ENCODE measurements around the gene IFNE. TPM values are rescaled to one million over a fixed set of nuclear protein-coding genes. Genes with fewer than 3 reads are reported as not detected.
"Not testable (repeated sequence)": the region's sequence is repeated elsewhere in the genome, so short reads cannot be mapped to it uniquely, and the experiment has no call there.

The IFNE gene
- total RNA-seq, 1 experiment from 2014 or later: not detected

DNA sequence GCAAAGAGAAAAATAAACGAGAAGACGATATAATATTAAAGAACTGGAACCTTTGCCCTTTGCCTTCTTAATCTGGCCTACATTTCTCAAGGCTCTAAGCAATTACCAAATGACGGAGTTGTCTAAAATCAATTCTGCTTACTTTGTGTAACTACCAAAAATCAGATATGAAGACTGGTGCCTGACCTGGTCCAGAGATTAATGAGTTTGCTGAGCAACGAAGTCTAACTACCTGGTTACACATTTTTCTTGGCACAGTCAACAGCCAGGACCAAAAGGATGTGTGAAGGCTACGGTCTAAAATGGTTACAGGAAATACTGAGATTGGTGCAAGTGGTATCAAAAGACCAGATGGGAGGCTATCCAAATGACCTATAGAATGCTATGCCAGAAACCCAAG is 17.8 kb upstream of the IFNE start:
- DNase-seq (ENCODE audit: low spot score): no peak

DNA sequence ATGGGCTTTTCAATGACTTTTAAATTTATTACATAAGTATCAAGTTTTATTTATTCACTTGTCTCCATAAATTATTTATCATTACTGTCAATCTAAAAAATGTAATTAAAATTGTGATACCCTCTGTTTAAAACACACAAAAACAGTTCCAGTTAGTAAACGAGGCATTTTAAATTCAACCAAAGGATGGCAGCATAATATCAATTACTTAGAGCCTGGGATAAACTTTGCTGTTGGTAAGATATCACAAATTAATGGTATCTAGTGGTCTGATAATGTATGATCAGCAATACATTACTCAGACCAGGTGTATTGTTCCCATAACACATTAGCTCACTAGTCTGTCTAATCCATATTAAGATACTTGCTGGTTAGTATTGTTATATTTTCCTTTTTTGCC is 9.6 kb upstream of the IFNE start:
- DNase-seq (ENCODE audit: low spot score): no peak

DNA sequence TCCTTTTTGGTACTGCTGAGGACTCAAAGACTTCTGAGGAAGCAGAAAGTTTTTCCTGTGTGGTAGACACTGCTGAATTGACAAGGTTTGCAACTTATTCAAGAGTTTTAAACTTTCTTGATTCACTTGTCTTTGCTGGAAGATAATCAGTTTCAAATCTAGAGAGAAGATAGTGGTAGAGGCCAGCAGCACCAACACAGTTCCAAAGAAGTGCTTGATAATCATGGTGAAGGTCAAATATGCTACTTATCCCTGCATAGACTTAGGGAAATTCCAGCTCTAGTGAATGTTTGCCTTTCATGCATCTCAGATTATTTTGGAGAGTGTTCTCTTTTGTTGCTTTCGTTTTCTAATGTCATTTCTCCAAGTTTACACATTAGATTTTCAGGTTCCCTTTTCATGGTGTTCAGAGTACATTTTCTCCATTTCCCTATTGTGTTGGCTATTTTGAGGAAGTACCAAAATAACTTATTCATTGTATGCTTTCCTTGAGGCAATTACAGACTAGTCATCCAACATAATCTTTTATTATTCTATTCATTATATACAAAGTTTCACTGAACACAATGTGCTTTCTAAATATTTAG is 550 bp downstream of the IFNE start:
- no peak for DNase-seq (ENCODE audit: low spot score)

DNA sequence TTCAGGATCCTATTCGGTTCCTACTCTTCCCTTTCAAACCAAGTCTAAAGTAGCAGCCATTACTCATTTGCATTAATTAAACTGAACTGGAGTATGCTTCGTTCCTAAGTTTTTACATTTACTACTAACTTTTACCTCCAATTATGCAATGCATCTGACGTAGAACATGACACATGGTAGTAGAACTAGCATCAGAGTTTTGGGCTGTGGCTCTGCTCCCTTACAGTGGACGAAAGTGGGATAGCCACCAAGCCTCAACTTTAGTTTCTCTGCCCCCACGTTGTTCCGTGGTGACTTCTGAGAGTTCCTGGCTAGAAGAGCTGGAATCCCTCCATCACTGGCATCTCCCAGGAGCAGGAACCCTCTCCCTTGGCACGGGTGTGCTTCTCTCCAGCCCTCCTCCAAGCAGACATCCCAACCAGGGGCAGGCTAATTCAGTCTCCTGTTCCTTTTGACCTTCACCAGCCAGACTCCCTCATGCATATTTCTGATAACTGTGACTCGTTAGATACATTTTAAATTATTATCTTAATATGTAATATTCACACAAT is 2.9 kb downstream of the IFNE start:
- no peak for DNase-seq (ENCODE audit: low spot score)

DNA sequence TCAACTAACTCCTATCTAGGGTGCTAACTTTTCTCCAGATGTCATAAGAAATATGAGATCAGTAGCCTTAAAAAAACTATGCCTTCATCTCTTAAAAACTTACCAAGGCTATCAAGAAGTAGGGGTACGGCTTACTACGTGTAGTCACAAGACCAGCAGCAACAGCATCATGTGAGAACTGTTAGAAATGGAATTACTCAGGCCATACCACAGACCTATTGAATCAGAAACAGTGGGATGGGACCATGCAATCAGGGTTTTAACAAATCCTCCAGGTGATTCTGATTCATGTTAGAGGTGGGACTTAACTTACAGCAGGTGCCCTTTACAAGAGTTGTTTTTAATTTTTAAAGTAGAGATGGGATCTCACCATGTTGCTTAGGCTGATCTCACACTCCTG is 4.6 kb downstream of the IFNE start:
- no peak for DNase-seq (ENCODE audit: low spot score)

DNA sequence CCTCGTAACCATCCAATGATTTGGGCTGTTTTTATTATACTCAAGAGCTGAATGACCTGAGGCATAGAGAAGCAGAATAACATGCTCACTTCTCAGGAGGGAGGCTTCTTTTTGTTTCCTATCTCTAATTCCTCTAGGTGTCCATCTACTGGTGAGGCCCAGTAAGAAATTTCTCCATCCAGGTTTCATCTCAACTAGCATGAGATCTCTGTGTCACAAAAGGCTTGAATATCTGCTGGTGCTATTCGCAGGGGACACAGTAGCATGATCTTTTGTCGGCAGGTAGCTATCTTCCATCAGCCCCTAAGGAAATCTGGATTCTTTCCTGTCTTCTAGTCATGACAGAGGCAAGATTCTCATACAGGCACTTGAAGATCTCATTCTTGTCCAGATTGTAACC is 8.9 kb downstream of the IFNE start:
- no peak for DNase-seq (ENCODE audit: low spot score)

DNA sequence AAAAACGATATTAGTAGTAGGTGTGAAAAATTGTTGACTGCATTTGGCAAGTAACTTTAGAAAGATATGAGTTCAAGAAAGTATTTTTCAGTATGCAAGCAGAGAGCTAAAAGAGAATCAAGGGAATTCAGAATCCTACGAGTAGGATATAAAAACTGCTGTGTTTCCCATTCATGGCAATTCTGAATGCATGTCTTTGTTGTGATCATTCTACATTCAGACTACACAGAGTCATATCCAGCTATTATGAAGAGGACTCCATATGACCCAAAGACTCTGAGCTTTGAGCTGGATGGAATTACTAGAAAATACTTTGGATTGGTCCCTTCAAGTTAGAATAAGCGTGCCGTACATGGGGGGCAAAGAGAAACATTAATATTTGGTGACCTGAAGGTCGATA is 12.0 kb downstream of the IFNE start:
- no peak for DNase-seq (ENCODE audit: low spot score)

DNA sequence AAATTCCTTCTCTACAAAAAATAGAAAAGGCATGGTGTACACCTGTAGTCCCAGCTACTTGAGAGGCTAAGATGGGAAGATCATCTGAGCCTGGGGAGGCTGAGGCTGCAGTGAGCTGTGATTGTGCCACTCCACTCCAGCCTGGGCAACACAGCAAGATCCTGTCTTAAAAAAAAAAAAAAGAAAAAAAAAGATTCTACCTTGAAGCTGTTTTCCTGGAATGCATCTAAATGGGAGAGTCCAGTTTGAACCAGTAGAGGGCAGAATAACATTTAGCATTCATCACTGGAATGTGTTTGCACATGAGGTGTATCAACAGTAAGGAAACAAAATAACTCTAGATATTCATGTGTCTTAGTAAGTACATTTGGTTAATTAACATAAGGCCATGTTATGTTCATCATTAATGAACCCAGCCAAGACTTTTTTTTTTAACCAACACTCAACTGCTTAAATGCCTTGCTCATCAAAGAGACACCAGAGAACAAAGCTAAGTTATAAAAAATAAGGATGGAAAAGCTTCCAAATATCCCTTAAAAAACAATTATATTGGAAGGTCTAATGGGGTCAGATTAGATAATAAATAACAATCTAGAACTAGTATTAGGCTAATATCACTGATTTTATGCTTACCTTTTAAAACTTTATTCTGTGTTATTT is 16.1 kb downstream of the IFNE start:
- DNase-seq (ENCODE audit: low spot score): no peak

DNA sequence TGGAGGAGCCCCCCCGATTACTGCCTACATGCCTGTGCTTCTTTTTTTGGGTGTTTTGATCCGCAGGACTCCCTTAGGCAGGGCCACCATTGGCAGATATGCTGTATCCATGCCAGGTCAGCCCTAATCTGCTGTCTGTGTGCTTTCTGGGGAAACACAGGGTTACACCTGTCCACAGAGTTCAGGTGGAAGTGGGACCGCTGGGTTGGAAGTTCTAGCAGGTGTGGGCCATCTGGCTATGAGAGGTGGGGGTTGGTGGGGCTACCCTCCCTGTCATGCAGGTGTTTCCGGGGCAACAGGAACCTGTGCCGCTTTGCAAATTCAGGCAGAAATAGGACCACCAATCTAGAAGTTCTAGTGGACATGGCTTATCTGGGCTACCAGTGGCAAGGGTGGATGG is 17.0 kb downstream of the IFNE start:
- no peak for DNase-seq (ENCODE audit: low spot score)

DNA sequence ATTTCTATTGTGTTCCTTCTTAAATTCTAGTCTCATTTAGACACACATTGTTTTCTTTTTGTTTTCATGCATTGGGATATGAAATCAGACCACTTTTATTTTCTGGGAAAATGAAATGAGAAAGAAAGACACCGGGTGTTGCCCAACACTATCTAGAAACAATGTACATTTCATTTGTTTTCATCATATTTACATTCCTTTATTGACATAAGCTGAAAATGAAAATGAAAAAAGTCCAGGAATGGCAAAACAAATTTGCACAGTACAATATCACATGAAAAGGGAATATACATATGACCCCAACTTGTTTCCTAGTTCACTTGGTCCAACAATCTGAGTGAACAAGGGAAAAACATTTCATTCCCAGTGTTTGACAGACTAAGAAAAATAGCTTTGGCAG is 20.7 kb downstream of the IFNE start:
- DNase-seq (ENCODE audit: low spot score): no peak

DNA sequence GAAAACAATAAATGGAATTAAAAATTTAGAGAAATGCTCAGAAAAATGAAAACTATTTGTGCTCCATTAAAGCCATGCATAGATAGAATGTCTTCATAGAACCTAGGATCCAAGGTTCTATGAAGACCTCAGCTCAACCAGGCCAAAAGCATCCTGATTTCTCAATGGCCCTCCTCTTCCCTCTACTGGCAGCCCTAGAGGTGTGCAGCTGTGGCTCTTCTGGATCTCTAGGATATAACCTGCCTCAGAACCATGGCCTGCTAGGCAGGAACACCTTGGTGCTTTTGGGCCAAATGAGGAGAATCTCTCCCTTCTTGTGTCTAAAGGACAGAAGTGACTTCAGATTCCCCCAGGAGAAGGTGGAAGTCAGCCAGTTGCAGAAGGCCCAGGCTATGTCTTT is 26.8 kb downstream of the IFNE start:
- DNase-seq (ENCODE audit: low spot score): no peak

DNA sequence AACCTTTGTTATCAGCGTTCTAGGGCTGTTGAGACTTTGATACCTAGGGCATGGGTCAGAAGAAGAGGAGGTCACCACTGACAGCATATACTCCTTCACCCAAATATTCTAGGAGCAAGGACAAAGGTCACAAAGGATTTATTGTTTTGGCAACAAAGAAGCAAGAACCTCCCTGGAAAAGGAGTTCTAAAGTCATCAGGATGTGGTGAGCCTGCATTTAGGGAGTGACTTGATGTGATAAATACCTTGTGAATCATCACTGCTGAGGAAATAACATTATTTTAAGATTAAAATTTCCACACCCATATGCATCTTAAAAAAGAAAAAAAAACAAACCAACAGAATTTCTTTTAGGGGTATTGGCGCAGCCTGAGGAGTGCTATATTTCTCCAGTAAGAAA is 28.0 kb downstream of the IFNE start:
- no peak for DNase-seq (ENCODE audit: low spot score)

DNA sequence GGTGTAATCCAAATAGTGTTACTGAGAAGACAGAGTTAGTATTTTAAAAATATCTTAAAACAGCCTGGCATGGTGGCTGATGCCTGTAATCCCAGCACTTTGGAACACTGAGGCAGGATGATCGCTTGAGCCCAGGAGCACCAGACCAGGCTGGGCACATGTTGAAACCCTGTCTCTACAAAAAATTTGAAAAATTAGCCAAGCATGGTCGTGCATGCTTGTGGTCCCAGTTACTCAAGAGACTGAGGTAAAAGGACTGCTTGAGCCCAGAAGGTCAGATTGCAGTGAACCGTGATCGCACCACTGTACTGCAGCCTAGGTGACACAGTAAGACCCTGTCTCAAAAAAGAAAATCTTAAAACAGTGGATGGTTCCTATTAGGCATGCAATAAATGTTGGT is 29.4 kb downstream of the IFNE start:
- no peak for DNase-seq (ENCODE audit: low spot score)

DNA sequence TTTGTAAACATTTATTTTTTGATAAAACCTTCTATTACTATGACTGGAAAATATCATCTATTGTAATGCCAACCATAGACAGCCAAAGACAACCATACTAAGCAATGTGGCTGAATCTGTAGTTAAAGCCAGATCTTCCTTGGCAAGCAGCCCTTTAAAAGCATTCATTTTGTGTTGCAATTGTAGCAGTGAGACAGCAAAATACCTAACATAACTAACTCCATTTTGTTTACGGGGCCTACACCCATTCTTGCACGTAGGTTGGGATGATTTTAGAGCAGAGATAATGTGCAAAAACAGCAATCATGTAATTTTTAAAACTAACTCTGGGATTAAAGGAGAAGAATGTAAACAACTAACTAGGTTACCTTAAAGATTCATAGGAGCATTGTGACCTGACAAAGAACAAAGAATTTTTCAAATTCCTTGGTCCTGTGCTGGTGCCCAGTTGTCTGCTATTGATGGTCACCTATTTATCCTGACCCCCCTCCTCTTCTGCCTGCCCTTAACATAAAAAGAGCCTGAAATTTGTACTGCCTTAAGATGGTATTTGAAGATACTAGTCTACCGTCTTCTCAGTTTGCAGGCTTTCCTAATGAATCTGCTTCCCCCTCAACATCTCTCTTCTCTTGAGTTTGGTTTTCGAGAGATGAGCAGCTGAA is 31.2 kb downstream of the IFNE start:
- no peak for DNase-seq (ENCODE audit: low spot score)

DNA sequence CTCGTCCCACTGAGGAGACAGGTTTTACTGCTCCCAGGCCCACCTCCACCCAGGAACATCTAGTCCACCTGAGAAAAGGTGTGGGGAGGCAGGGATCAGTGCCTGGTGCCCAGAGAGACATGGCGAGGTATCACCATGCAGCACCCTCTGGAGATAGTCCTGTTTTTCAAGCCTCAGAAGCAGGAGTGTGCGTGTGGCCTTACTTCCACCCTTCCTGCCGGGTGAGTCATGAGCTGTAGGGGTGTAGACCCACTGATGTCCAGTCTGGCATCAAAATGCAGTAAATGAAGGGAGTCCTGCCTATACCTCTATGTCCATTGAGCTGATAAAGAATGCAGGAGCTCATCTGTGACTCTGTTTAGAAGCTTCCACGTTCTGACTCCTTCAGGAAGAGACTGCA is 32.8 kb downstream of the IFNE start:
- DNase-seq (ENCODE audit: low spot score): not testable (repeated sequence)

DNA sequence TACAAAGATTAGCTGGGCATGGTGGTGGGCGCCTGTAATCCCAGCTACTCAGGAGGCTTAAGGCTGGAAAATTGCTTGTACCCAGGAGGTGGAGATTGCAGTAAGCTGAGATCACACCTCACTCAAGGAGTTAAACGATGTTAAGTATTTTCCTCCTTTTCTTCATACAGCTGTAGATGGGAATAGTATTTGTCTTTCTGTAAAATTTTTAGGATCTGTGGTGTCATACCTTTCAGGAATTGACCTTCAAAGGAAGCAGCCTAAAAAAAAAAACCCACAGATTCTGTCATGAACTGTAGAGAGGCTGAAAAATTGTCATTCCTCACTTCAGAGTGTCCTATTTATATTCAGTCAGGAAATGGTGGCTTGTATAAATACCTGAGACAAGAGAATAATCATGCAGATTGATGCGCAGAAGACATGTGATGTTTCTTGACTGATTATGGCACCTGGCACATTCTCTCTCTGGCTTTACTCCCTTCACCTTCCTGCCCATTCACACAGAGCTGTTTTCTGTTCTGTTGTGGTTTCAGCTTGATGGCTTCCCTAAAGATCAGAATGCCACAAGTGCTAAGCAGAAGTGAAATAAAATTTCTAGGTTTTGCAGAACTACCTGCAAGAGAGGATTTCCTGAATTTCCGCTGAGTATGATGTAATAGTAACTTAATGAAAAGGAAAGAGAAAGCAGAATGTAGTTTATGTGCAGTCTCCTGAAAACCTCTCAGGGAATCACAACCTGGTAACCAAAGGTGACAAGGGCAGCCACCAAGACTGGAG is 38.1 kb downstream of the IFNE start:
- no peak for DNase-seq (ENCODE audit: low spot score)

DNA sequence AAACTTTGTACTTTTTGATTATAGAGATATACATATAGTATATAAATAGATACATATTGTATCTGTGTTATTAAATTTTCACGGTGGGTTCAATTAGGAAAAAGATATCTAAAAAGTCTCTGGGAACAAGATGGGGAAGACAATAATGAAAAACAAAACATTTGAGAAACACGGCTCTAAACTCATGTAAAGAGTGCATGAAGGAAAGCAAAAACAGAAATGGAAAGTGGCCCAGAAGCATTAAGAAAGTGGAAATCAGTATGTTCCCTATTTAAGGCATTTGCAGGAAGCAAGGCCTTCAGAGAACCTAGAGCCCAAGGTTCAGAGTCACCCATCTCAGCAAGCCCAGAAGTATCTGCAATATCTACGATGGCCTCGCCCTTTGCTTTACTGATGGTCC is 42.0 kb downstream of the IFNE start, which contains the start of gene IFNA1:
IFNA1 (plus strand) TSS at position 301 of the 400 bp plus-strand sequence; CDS start at position 370, 69 bp downstream.
- no peak for DNase-seq (ENCODE audit: low spot score)

DNA sequence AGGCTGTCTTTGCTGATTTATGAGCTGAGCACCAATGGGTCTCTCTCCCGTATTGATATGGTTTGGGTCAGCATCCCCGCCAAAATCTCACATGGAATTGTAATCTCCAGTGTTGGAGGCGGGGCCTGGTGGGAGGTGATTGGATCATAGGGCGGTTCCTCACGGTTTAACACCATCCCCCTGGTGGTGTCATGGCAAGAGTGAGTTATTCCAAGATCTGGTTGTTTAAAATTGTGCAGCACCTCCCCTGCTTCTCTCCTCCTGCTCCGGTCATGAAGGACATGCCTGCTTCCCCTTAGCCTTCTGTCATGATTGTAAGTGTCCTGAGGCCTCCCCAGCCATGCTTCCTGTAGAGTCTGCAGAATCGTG is 47.1 kb downstream of the IFNE start:
- DNase-seq (ENCODE audit: low spot score): not testable (repeated sequence)

DNA sequence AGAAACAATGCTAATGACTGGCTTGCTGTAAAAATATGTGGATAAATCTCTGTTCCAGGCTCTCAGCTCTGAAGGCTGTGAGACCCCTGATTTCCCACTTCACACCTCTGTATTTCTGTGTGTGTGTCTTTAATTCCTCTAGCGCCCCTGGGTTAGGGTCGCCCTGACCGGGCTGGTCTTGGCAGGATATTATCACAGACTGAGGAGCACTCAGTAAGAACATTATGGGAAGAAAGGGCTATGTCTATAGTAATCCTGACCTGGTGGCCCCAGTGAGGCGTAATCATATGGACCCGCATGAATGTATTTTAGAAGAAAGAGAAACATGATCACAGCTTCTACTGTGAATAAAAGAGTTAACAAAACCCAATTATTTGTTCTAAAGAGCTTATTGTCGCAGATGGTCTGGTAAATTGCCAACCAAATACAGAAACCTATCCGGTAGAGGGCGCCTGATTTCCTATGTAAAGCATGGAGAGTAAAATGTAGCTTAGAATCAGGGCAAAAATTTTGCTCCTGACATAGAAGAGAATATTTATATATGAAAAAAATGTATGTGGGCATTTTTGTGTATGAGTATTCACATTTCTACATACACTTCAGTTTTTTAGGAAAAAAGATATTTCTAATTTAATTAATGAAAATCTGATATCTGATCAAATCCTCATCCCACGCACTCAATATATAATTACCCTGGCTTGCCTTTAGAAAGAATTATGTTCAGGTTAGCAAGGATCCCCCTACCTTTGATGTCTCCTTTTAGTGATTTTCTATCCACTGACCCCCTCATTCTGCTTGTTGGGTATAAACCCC is 47.7 kb downstream of the IFNE start:
- DNase-seq (ENCODE audit: low spot score): no peak

DNA sequence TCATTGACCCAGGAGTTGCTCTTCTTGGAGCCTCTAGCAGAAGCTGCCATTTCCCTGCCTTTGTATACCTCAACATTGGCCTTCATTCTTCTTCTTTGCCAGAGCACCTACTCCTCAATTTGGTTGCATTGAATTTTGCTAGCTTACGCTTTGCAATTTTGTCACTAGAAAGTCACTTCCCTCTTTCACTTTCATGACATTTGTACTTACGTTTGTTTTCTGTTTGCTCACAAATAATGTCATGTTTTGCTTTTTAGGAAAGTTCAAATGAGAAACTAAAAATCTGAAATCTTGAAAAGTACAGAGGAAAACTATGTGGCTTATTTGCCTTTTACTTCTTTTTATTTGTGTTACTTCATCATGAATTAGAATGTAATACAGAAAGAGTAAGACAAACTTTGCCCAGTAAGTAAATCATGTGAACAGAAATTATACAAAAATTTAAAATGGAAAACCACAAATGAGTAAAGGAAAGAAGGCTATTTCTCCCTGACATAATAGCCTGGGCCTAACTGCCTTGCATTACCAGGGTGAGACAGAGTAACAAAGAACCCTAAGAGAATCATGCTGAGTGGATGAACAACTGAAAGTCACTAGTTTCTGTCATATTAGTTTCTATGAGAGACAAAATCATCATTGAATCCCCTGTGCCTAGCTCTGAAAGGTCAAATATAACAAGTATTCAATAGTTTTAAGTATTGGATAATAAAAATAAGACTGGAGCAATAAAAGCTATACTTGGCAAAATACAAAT is 49.3 kb downstream of the IFNE start:
- no peak for DNase-seq (ENCODE audit: low spot score)
